ENCODE results near the gene TSPAN2. TPM values are rescaled to one million over a fixed set of nuclear protein-coding genes. Genes with fewer than 3 reads are reported as not detected.

The TSPAN2 gene
- total RNA-seq, 1 experiment from 2014 or later, result 7.7 TPM

- TF ChIP-seq CTCF (IDR thresholded peaks at IDR 0.05; ENCODE audit: unreplicated experiment), result no peak
- Mint-ChIP-seq H3K36me3 (ENCODE audit: insufficient read depth, unreplicated experiment) (no peaks in the 10 kb centered on the region), H3K9me3 (ENCODE audit: low read depth, unreplicated experiment) (no peaks in the 10 kb centered on the region), H3K27me3 (ENCODE audit: unreplicated experiment) (no peaks in the 10 kb centered on the region), H3K27ac (ENCODE audit: unreplicated experiment) (no peak overlapping the region), H3K4me1 (ENCODE audit: low read depth, unreplicated experiment) (no peaks in the 10 kb centered on the region), H3K4me3 (ENCODE audit: low read depth, unreplicated experiment) (no peak overlapping the region)
- CTCF ChIA-PET, result no interaction called here
- intact Hi-C loops (cut with micrococcal nuclease; ENCODE audit: unreplicated experiment), result no loop called here
- BruUV-seq (replicated peaks), result no TSS peak
- no peak for DNase-seq
Observed at GRCh38 chr1:115076384-115076915, 12.9 kb downstream of the TSPAN2 start.

- Mint-ChIP-seq H3K4me1 (ENCODE audit: low read depth, unreplicated experiment) (peaks cover 11% of the 10 kb centered on the region), H3K27ac (ENCODE audit: unreplicated experiment) (no peak overlapping the region), H3K27me3 (ENCODE audit: unreplicated experiment) (no peaks in the 10 kb centered on the region), H3K9me3 (ENCODE audit: low read depth, unreplicated experiment) (no peaks in the 10 kb centered on the region), H3K36me3 (ENCODE audit: insufficient read depth, unreplicated experiment) (no peaks in the 10 kb centered on the region), H3K4me3 (ENCODE audit: low read depth, unreplicated experiment) (no peak overlapping the region)
- CTCF ChIA-PET, result no interaction called here
- no TSS peak for BruUV-seq (replicated peaks)
- intact Hi-C loops (cut with micrococcal nuclease; ENCODE audit: unreplicated experiment), result no loop called here
- no peak for TF ChIP-seq CTCF (IDR thresholded peaks at IDR 0.05; ENCODE audit: unreplicated experiment)
- no peak for DNase-seq
Observed at GRCh38 chr1:115074839-115075534, 14.3 kb downstream of the TSPAN2 start.

GRCh38 chr1:115073298-115074087 lies 15.8 kb downstream of the TSPAN2 start:
- BruUV-seq (replicated peaks), result no TSS peak
- intact Hi-C loops (cut with micrococcal nuclease; ENCODE audit: unreplicated experiment), result no loop called here
- DNase-seq, result no peak
- Mint-ChIP-seq H3K4me1 (ENCODE audit: low read depth, unreplicated experiment) (peaks cover 26% of the 10 kb centered on the region), H3K27me3 (ENCODE audit: unreplicated experiment) (no peaks in the 10 kb centered on the region), H3K9me3 (ENCODE audit: low read depth, unreplicated experiment) (no peaks in the 10 kb centered on the region), H3K4me3 (ENCODE audit: low read depth, unreplicated experiment) (no peak overlapping the region), H3K27ac (ENCODE audit: unreplicated experiment) (no peak overlapping the region), H3K36me3 (ENCODE audit: insufficient read depth, unreplicated experiment) (no peaks in the 10 kb centered on the region)
- CTCF ChIA-PET, result no interaction called here
- no peak for TF ChIP-seq CTCF (IDR thresholded peaks at IDR 0.05; ENCODE audit: unreplicated experiment)

- Mint-ChIP-seq H3K36me3 (ENCODE audit: insufficient read depth, unreplicated experiment) (no peaks in the 10 kb centered on the region), H3K4me3 (ENCODE audit: low read depth, unreplicated experiment) (no peak overlapping the region), H3K4me1 (ENCODE audit: low read depth, unreplicated experiment) (peaks cover 29% of the 10 kb centered on the region), H3K9me3 (ENCODE audit: low read depth, unreplicated experiment) (no peaks in the 10 kb centered on the region), H3K27ac (ENCODE audit: unreplicated experiment) (no peak overlapping the region), H3K27me3 (ENCODE audit: unreplicated experiment) (no peaks in the 10 kb centered on the region)
- CTCF ChIA-PET, result interaction anchor here (0.6 kb wide), 1 partner anchor 177 kb away, joined by 5 read pairs; no protein-coding TSS in a partner anchor
- BruUV-seq (replicated peaks), result no TSS peak
- intact Hi-C loops (cut with micrococcal nuclease; ENCODE audit: unreplicated experiment), result no loop called here
- TF ChIP-seq CTCF (IDR thresholded peaks at IDR 0.05; ENCODE audit: unreplicated experiment), result no peak
- no peak for DNase-seq
Observed at GRCh38 chr1:115071012-115071664, 18.2 kb downstream of the TSPAN2 start.
